ENCODE data around the gene GAA. TPM values are rescaled to one million over a fixed set of nuclear protein-coding genes. Genes with fewer than 3 reads are reported as not detected.

GAA gene
- polyA plus RNA-seq, 1 experiment = 5.7 TPM

- ChIA-PET CTCF (interaction anchor here (1.1 to 1.4 kb wide), 2 partner anchors 9 to 27 kb away, joined by 4 to 5 read pairs; partner anchors contain the start of gene GAA), POLR2A (no interaction called here)
- Histone ChIP-seq H3K36me3 (ENCODE audit: control insufficient read depth, insufficient read depth, low read length) (no peaks in the 10 kb centered on the region), H3K4me3 (ENCODE audit: low read depth, low read length) (no peak overlapping the region), H3K27me3 (ENCODE audit: control insufficient read depth, insufficient read depth, low read length) (no peaks in the 10 kb centered on the region)
- DNase-seq (ENCODE audit: low read depth) = no peak
- TF ChIP-seq CTCF (IDR thresholded peaks at IDR 0.05; ENCODE audit: insufficient read depth, low read depth, low read length) = no peak
Observed at GRCh38 chr17:80109713-80110446, 8.5 kb downstream of the GAA start.

GRCh38 chr17:80110447-80110812, 9.0 kb downstream of the GAA start:
- CTCF ChIA-PET = interaction anchor here (1.4 kb wide), 1 partner anchor 9 kb away, joined by 5 read pairs; the partner anchor contains the start of gene GAA
- POLR2A ChIA-PET = no interaction called here
- no peak for TF ChIP-seq CTCF (IDR thresholded peaks at IDR 0.05; ENCODE audit: insufficient read depth, low read depth, low read length)
- no peak for DNase-seq (ENCODE audit: low read depth)
- no peaks in the 10 kb centered on the region for H3K36me3 ChIP-seq (ENCODE audit: control insufficient read depth, insufficient read depth, low read length)
- H3K4me3 ChIP-seq (ENCODE audit: low read depth, low read length) = no peak overlapping the region
- H3K27me3 ChIP-seq (ENCODE audit: control insufficient read depth, insufficient read depth, low read length) = no peaks in the 10 kb centered on the region

- ChIA-PET CTCF (no interaction called here), POLR2A (no interaction called here)
- Histone ChIP-seq H3K27me3 (ENCODE audit: control insufficient read depth, insufficient read depth, low read length) (no peaks in the 10 kb centered on the region), H3K36me3 (ENCODE audit: control insufficient read depth, insufficient read depth, low read length) (no peaks in the 10 kb centered on the region), H3K4me3 (ENCODE audit: low read depth, low read length) (no peak overlapping the region)
- no peak for DNase-seq (ENCODE audit: low read depth)
- TF ChIP-seq CTCF (IDR thresholded peaks at IDR 0.05; ENCODE audit: insufficient read depth, low read depth, low read length) = no peak
Observed at GRCh38 chr17:80110927-80111701, 9.7 kb downstream of the GAA start.

- TF ChIP-seq CTCF (IDR thresholded peaks at IDR 0.05; ENCODE audit: insufficient read depth, low read depth, low read length) = no peak
- Histone ChIP-seq H3K27me3 (ENCODE audit: control insufficient read depth, insufficient read depth, low read length) (no peaks in the 10 kb centered on the region), H3K4me3 (ENCODE audit: low read depth, low read length) (no peak overlapping the region), H3K36me3 (ENCODE audit: control insufficient read depth, insufficient read depth, low read length) (no peaks in the 10 kb centered on the region)
- POLR2A ChIA-PET = no interaction called here
- CTCF ChIA-PET = interaction anchor here (1.2 kb wide), 1 partner anchor 11 kb away, joined by 7 read pairs; the partner anchor contains the start of gene GAA
- DNase-seq (ENCODE audit: low read depth) = no peak
Observed at GRCh38 chr17:80111702-80112470, 10.5 kb downstream of the GAA start.
